WTC11 (cell line): ENCODE data around the gene ZNF367.

Source experiments
- CREM ChIP-seq: sonication (generic); formaldehyde crosslinking; IDR thresholded peaks from 2 replicates; pipeline ENCODE4 v1.8.1; 2022; ENCODE audit warnings: mild to moderate bottlenecking, missing genetic modification reagents, moderate library complexity
- CTCF ChIP-seq: fragments of 200-600 bp; IDR thresholded peaks from 2 replicates; pipeline ENCODE4 v1.8.0; 2022; ENCODE audit warnings: antibody characterized with exemption
- E2F1 ChIP-seq: sonication (generic); formaldehyde crosslinking; IDR thresholded peaks from 2 replicates; pipeline ENCODE4 v1.8.0; 2022; ENCODE audit warnings: mild to moderate bottlenecking, missing genetic modification reagents
- IRF2 ChIP-seq: sonication (generic); formaldehyde crosslinking; IDR thresholded peaks from 2 replicates; pipeline ENCODE4 v1.8.0; 2022; ENCODE audit warnings: low read depth, missing genetic modification reagents, borderline replicate concordance
- NFE2L1 ChIP-seq: sonication (generic); formaldehyde crosslinking; IDR thresholded peaks from 2 replicates; pipeline ENCODE4 v1.8.1; 2023; ENCODE audit warnings: missing genetic modification reagents
- NR2C2 ChIP-seq: sonication (generic); formaldehyde crosslinking; IDR thresholded peaks from 2 replicates; pipeline ENCODE4 v1.8.0; 2022; ENCODE audit warnings: mild to moderate bottlenecking, missing genetic modification reagents
- SP1 ChIP-seq: sonication (generic); formaldehyde crosslinking; conservative IDR thresholded peaks from 2 replicates; pipeline ENCODE4 v1.8.1; 2022; ENCODE audit warnings: missing genetic modification reagents
- USF2 ChIP-seq: sonication (generic); formaldehyde crosslinking; IDR thresholded peaks from 2 replicates; pipeline ENCODE4 v1.8.1; 2023; ENCODE audit warnings: mild to moderate bottlenecking, missing genetic modification reagents, moderate library complexity
- ZNF121 ChIP-seq: sonication (generic); formaldehyde crosslinking; IDR thresholded peaks from 2 replicates; pipeline ENCODE4 v1.8.0; 2023; ENCODE audit warnings: missing genetic modification reagents
- ZNF416 ChIP-seq: fragments of 250-450 bp; sonication (Bioruptor Pico); IDR thresholded peaks from 2 replicates; pipeline ENCODE4 v1.9.0; 2021; ENCODE audit warnings: mild to moderate bottlenecking, inconsistent platforms
- ZNF512 ChIP-seq: sonication (generic); formaldehyde crosslinking; IDR thresholded peaks from 2 replicates; pipeline ENCODE4 v1.8.1; 2022; ENCODE audit warnings: missing genetic modification reagents, borderline replicate concordance

- no peak for TF ChIP-seq SP1
- no peak for TF ChIP-seq USF2
- TF ChIP-seq CREM (CRISPR knock-in tag), result no peak
- no peak for TF ChIP-seq CTCF
- TF ChIP-seq NR2C2 (CRISPR knock-in tag), result no peak
- no peak for TF ChIP-seq ZNF121 (CRISPR knock-in tag)
- TF ChIP-seq ZNF512 (CRISPR knock-in tag), result no peak
- no peak for TF ChIP-seq E2F1
- TF ChIP-seq NFE2L1 (CRISPR knock-in tag), result no peak
- TF ChIP-seq ZNF416 (CRISPR knock-in tag), result no peak
- no peak for TF ChIP-seq IRF2
These were observed 17.9 kb upstream of the ZNF367 start for GRCh38 chr9:96436063-96436455.
